22Rv1 (cell line): ENCODE measurements around the gene PLA2G6.

Source experiments
- ZFX ChIP-seq: fragments of 450-650 bp; IDR thresholded peaks from 2 replicates; pipeline ENCODE4 v1.6.1; 2017; ENCODE audit warnings: antibody characterized with exemption, borderline replicate concordance
- TF ChIP-seq, protein P1 (sequence below): fragments of 450-650 bp; IDR thresholded peaks from 2 replicates; pipeline ENCODE4 v1.5.1; 2017; ENCODE audit warnings: mild to moderate bottlenecking

DNA sequence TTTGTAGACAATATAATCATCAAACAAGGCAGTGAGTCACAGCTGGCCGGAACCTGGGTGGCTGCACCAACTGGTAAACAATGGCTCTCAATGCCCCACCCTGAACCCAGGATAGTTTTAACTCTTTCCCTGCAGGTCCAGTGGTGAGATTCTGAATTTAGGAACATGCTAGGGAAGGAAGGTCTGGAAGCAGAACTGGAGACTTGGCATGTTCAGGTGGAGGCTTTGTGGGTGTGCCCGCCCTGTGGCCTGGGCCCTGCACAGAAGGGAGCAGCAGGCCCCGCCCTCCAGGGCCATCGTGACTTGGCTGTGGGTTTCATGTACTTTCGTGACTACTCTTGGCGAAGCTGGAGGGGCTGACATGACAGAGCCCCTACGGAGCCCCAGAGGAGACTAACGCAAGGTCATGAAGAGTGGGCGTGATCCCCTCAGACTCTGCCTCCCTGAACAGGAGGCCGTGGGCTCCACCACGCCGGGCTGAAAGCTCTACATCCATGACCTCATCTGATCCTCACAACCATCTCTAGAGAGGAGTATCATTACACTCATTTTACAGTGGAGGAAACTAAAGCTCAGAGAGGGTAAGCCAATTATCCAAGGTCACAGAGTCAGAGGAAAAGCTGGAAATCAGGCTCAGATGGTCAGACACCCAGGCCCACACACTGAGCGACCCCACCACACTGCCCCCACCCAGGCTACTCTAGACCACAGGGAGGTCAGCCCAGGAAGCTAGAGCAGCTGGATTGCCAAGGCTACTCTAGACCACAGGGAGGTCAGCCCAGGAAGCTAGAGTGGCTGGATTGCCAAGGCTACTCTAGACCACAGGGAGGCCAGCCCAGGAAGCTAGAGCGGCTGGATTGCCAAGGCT lies 47.5 kb upstream of the PLA2G6 start:
- TF ChIP-seq, protein P1, sequence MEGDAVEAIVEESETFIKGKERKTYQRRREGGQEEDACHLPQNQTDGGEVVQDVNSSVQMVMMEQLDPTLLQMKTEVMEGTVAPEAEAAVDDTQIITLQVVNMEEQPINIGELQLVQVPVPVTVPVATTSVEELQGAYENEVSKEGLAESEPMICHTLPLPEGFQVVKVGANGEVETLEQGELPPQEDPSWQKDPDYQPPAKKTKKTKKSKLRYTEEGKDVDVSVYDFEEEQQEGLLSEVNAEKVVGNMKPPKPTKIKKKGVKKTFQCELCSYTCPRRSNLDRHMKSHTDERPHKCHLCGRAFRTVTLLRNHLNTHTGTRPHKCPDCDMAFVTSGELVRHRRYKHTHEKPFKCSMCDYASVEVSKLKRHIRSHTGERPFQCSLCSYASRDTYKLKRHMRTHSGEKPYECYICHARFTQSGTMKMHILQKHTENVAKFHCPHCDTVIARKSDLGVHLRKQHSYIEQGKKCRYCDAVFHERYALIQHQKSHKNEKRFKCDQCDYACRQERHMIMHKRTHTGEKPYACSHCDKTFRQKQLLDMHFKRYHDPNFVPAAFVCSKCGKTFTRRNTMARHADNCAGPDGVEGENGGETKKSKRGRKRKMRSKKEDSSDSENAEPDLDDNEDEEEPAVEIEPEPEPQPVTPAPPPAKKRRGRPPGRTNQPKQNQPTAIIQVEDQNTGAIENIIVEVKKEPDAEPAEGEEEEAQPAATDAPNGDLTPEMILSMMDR: no peak
- no peak for TF ChIP-seq ZFX
